A549 (cell line): Measurements from ENCODE around the gene FOSL2. TPM values are rescaled to one million over a fixed set of nuclear protein-coding genes. Genes with fewer than 3 reads are reported as not detected.
A peak's percentile ranks its signal among the peaks of the same experiment; 100 is the strongest.

Source experiments
- ATAC-seq, 2 experiments: fragments of 200-7000 bp in 1 of 2; fragments of >200 bp in 1 of 2; cut with Nextera tagmentation in 1 of 2; cut with Tn5 transposase in 1 of 2; 3 replicates each; pipeline versions ENCODE4 v1.8.0 to v1.9.1; 2018 to 2020; ENCODE audit warnings: mild to moderate bottlenecking in 1 of 2, moderate library complexity in 1 of 2
- CTCF ChIA-PET: fragments of 300-600 bp; sonication (Branson Sonifier 250); formaldehyde crosslinking; extraction: SDS; loops from one replicate; lab custom pipeline; 2021; ENCODE audit warnings: antibody characterized with exemption, inconsistent platforms; lab: Yijun Ruan, JAX
- POLR2A ChIA-PET: fragments of 350-600 bp; formaldehyde crosslinking; extraction: SDS; loops from one replicate; lab custom pipeline; 2021; ENCODE audit warnings: antibody characterized with exemption, inconsistent platforms; lab: Yijun Ruan, JAX
- DNase-seq, 2 experiments: peaks; one replicate each; pipeline versions ENCODE4 v3.0.0 to v3.0.0-alpha.2; 2011 to 2016; ENCODE audit warnings: low read depth in 1 of 2, low spot score in 1 of 2
- FAIRE-seq: peaks from 2 replicates; lab custom pipeline; 2011; peaks lifted over from hg19 to GRCh38; lab: Jason Lieb, UNC
- H3K27ac ChIP-seq, 2 experiments: fragments of >200 bp; sonication (Bioruptor Twin); formaldehyde crosslinking; 3 replicates each; pipeline ENCODE4 v1.5.1; 2016 to 2017
- H3K4me1 ChIP-seq: fragments of >200 bp; sonication (Bioruptor Twin); formaldehyde crosslinking; 3 replicates; pipeline ENCODE4 v1.6.1; 2016
- H3K4me2 ChIP-seq: fragments of >200 bp; sonication (Bioruptor Twin); formaldehyde crosslinking; 3 replicates; pipeline ENCODE4 v1.6.1; 2016
- H3K4me3 ChIP-seq: fragments of >200 bp; sonication (Bioruptor Twin); formaldehyde crosslinking; 3 replicates; pipeline ENCODE4 v1.5.1; 2016
- H3K9me3 ChIP-seq: fragments of >200 bp; sonication (Bioruptor Twin); formaldehyde crosslinking; 3 replicates; pipeline ENCODE4 v1.6.1; 2016
- BHLHE40 ChIP-seq: IDR thresholded peaks from 2 replicates; pipeline ENCODE4 v1.6.1; 2012; ENCODE audit warnings: low read depth, low read length, inconsistent platforms
- CBX2 ChIP-seq: fragments of 200-600 bp; sonication (generic); IDR thresholded peaks from 2 replicates; pipeline ENCODE4 v1.6.1; 2016; ENCODE audit warnings: low read depth, mild to moderate bottlenecking, borderline replicate concordance
- CBX8 ChIP-seq: fragments of 200-600 bp; sonication (generic); IDR thresholded peaks from 2 replicates; pipeline ENCODE4 v1.6.1; 2016
- CHD2 ChIP-seq: fragments of 150-350 bp; IDR thresholded peaks from 2 replicates; pipeline ENCODE4 v1.6.1; 2014; ENCODE audit warnings: low read length; ENCODE audit not compliant: partially characterized antibody
- CTCF ChIP-seq: fragments of >200 bp; sonication (Bioruptor Twin); formaldehyde crosslinking; IDR thresholded peaks from 3 replicates; pipeline ENCODE4 v1.5.1; 2016
- E2F6 ChIP-seq: IDR thresholded peaks from 2 replicates; pipeline ENCODE4 v1.6.1; 2012; ENCODE audit warnings: low read depth, borderline replicate concordance
- EHF ChIP-seq: fragments of 250-450 bp; sonication (Bioruptor Pico); IDR thresholded peaks from 2 replicates; pipeline ENCODE4 v1.5.0; 2020; ENCODE audit warnings: mild to moderate bottlenecking
- EHMT2 ChIP-seq: fragments of 200-600 bp; sonication (generic); IDR thresholded peaks from 2 replicates; pipeline ENCODE4 v1.6.1; 2016; ENCODE audit warnings: antibody characterized with exemption, low read depth, mild to moderate bottlenecking, moderate library complexity
- FOSL2 ChIP-seq, 2 experiments: fragments of 450-650 bp in 1 of 2; fragments of >200 bp in 1 of 2; sonication (Bioruptor Twin) in 1 of 2; formaldehyde crosslinking; IDR thresholded peaks; 2 replicates each; pipeline versions ENCODE4 v1.5.0 to v1.6.1; 2016 to 2020; ENCODE audit warnings: mild to moderate bottlenecking in 1 of 2, moderate library complexity in 1 of 2
- FOXS1 ChIP-seq: fragments of 250-450 bp; sonication (Bioruptor Pico); IDR thresholded peaks from 2 replicates; pipeline ENCODE4 v1.5.0; 2020; ENCODE audit warnings: mild to moderate bottlenecking, moderate library complexity
- GATA3 ChIP-seq: IDR thresholded peaks from 2 replicates; pipeline ENCODE4 v1.6.1; 2012; ENCODE audit warnings: borderline replicate concordance
- HES2 ChIP-seq: fragments of >200 bp; sonication (Bioruptor Twin); formaldehyde crosslinking; IDR thresholded peaks from 2 replicates; pipeline ENCODE4 v1.6.1; 2016
- HEYL ChIP-seq: fragments of 250-450 bp; sonication (Bioruptor Pico); IDR thresholded peaks from 2 replicates; pipeline ENCODE4 v1.8.0; 2021; ENCODE audit warnings: mild to moderate bottlenecking, moderate library complexity
- HMGXB4 ChIP-seq: fragments of 250-450 bp; sonication (Bioruptor Pico); IDR thresholded peaks from 2 replicates; pipeline ENCODE4 v1.5.0; 2021; ENCODE audit warnings: mild to moderate bottlenecking, moderate library complexity, borderline replicate concordance
- HOXB13 ChIP-seq: fragments of 250-450 bp; sonication (Bioruptor Pico); IDR thresholded peaks from 2 replicates; pipeline ENCODE4 v1.5.0; 2020; ENCODE audit warnings: low read depth, mild to moderate bottlenecking, moderate library complexity
- HOXB5 ChIP-seq: fragments of 250-450 bp; sonication (Bioruptor Pico); IDR thresholded peaks from 2 replicates; pipeline ENCODE4 v1.5.0; 2020; ENCODE audit warnings: mild to moderate bottlenecking, moderate library complexity
- JUN ChIP-seq, 2 experiments: fragments of >200 bp; sonication (Bioruptor Twin); formaldehyde crosslinking; IDR thresholded peaks; 2 replicates in 1 of 2; 3 replicates in 1 of 2; pipeline ENCODE4 v1.6.1; 2016 to 2017
- JUNB ChIP-seq: fragments of >200 bp; sonication (Bioruptor Twin); formaldehyde crosslinking; IDR thresholded peaks from 2 replicates; pipeline ENCODE4 v1.6.1; 2016
- MAFK ChIP-seq: fragments of 450-650 bp; IDR thresholded peaks from 2 replicates; pipeline ENCODE4 v1.6.1; 2014; ENCODE audit not compliant: partially characterized antibody
- MAZ ChIP-seq: fragments of 150-350 bp; IDR thresholded peaks from 2 replicates; pipeline ENCODE4 v1.6.1; 2014; ENCODE audit warnings: antibody characterized with exemption, low read depth, low read length, borderline replicate concordance
- MYC ChIP-seq: IDR thresholded peaks from 2 replicates; pipeline ENCODE4 v1.6.1; 2012; ENCODE audit warnings: mild to moderate bottlenecking, inconsistent platforms, low read length, improper control_type of control experiment, borderline replicate concordance
- NPAS2 ChIP-seq: fragments of 250-450 bp; sonication (Bioruptor Pico); IDR thresholded peaks from 2 replicates; pipeline ENCODE4 v1.8.0; 2022; ENCODE audit warnings: mild to moderate bottlenecking, moderate library complexity, borderline replicate concordance
- POLR2AphosphoS2 ChIP-seq: conservative IDR thresholded peaks from 2 replicates; pipeline ENCODE4 v1.6.1; 2012; ENCODE audit warnings: low read length, improper control_type of control experiment, inconsistent platforms
- RARB ChIP-seq: fragments of 250-450 bp; sonication (Bioruptor Pico); IDR thresholded peaks from 2 replicates; pipeline ENCODE4 v1.8.0; 2021; ENCODE audit warnings: mild to moderate bottlenecking, moderate library complexity
- RCOR1 ChIP-seq: fragments of 150-350 bp; IDR thresholded peaks from 2 replicates; pipeline ENCODE4 v1.6.1; 2014; ENCODE audit warnings: antibody characterized with exemption, low read length, low read depth
- RFX5 ChIP-seq: fragments of 450-650 bp; IDR thresholded peaks from 2 replicates; pipeline ENCODE4 v1.7.1; 2014; ENCODE audit warnings: antibody characterized with exemption, mild to moderate bottlenecking, moderate library complexity
- RNF2 ChIP-seq: fragments of 200-600 bp; sonication (generic); IDR thresholded peaks from 2 replicates; pipeline ENCODE4 v1.6.1; 2016; ENCODE audit warnings: low read depth, mild to moderate bottlenecking, antibody characterized with exemption, moderate library complexity, borderline replicate concordance
- SMC3 ChIP-seq: fragments of >200 bp; sonication (Bioruptor Twin); formaldehyde crosslinking; IDR thresholded peaks from 3 replicates; pipeline ENCODE4 v1.6.1; 2018; ENCODE audit warnings: inconsistent platforms
- SREBF2 ChIP-seq: fragments of 450-650 bp; IDR thresholded peaks from 2 replicates; pipeline ENCODE4 v1.6.1; 2014; ENCODE audit warnings: mild to moderate bottlenecking, moderate library complexity
- TFCP2L1 ChIP-seq: fragments of 250-450 bp; sonication (Bioruptor Pico); IDR thresholded peaks from 2 replicates; pipeline ENCODE4 v1.5.0; 2021; ENCODE audit warnings: mild to moderate bottlenecking
- USF2 ChIP-seq: fragments of 450-650 bp; IDR thresholded peaks from 2 replicates; pipeline ENCODE4 v1.6.1; 2014; ENCODE audit warnings: antibody characterized with exemption
- ZC3H11A ChIP-seq: fragments of 450-650 bp; IDR thresholded peaks from 2 replicates; pipeline ENCODE4 v1.6.1; 2014; ENCODE audit warnings: antibody characterized with exemption, mild to moderate bottlenecking
- ZFP36 ChIP-seq: fragments of 450-650 bp; IDR thresholded peaks from 2 replicates; pipeline ENCODE4 v1.6.1; 2014; ENCODE audit warnings: borderline replicate concordance; ENCODE audit not compliant: partially characterized antibody
- ZNF302 ChIP-seq: fragments of 250-450 bp; sonication (Bioruptor Pico); IDR thresholded peaks from 2 replicates; pipeline ENCODE4 v1.9.0; 2021; ENCODE audit warnings: inconsistent platforms, mild to moderate bottlenecking, moderate library complexity
- ZSCAN20 ChIP-seq: fragments of 250-450 bp; sonication (Bioruptor Pico); IDR thresholded peaks from 2 replicates; pipeline ENCODE4 v1.8.0; 2022; ENCODE audit warnings: mild to moderate bottlenecking, moderate library complexity
- WGBS: methylation state at CpG from one replicate; pipeline ENCODE4 v1.1.6; 2017; ENCODE audit errors: missing lambda C conversion rate; 5-methylcytosine and 5-hydroxymethylcytosine counted together
- polyA minus RNA-seq: library from RNA; depleted of rRNA, polyadenylated mRNA; stranded (reverse); fragments of >200 nt; gene quantifications from 2 replicates; pipeline ENCODE4 v1.2.3, GENCODE V29; 2011; rRNA and poly(A)+ RNA removed
- polyA plus RNA-seq, 4 experiments: library from polyadenylated mRNA; depleted of rRNA in 3 of 4; stranded (reverse); fragments of >200 nt; fragmentation: RNase III in 1 of 4; extraction: RNeasy Plus Mini Kit Qiagen cat#74134 plus additional on column Dnase treatment in 1 of 4; gene quantifications; 2 replicates in 3 of 4; 3 replicates in 1 of 4; pipeline ENCODE4 v1.2.3, GENCODE V29; 2011 to 2017

FOSL2 gene
- 45.7 and 50.6 TPM in 2 replicates for polyA plus RNA-seq (2011; rRNA removed)
- 26.7 and 37.2 TPM in 2 replicates for polyA plus RNA-seq (2012; cell fraction: cytosol; rRNA removed)
- polyA plus RNA-seq (2012; cell fraction: nucleus; rRNA removed) = 89.7 and 95.0 TPM in 2 replicates
- 68.1 to 73.4 TPM (median 69.0 TPM) in 3 replicates for polyA plus RNA-seq (2017; fragmentation: RNase III; extraction: RNeasy Plus Mini Kit Qiagen cat#74134 plus additional on column Dnase treatment)
- polyA minus RNA-seq = 86.7 and 103 TPM in 2 replicates

GRCh38 chr2:28392297-28393113, at the start of gene FOSL2:
FOSL2 (plus strand) TSS chr2:28392858; CDS start chr2:28393721, 863 bp downstream.
- peak; percentile 98 to 100 for DNase-seq
- peaks cover 21% of the 10 kb centered on the region for H3K4me1 ChIP-seq
- H3K27ac ChIP-seq = peak within 1 kb of the TSS; percentile 95
- ATAC-seq = peak; percentile 49 to 76
- ChIA-PET POLR2A (interaction anchor here (0.6 to 5.0 kb wide), 19 partner anchors 10 to 689 kb away, joined by 3 to 56 read pairs (median 4); partner anchors contain the start of genes BABAM2, PPP1CB and RBKS), CTCF (interaction anchor here (0.6 to 2.0 kb wide), 7 partner anchors 54 to 709 kb away, joined by 3 to 10 read pairs (median 3); no protein-coding TSS in a partner anchor)
- peak within 1 kb of the TSS; percentile 83 for H3K4me2 ChIP-seq
- WGBS = 3% methylated on average over 53 of the region's 93 CpGs
- peak within 1 kb of the TSS; percentile 78 for H3K4me3 ChIP-seq
- no peaks in the 10 kb centered on the region for H3K9me3 ChIP-seq
- no peak for FAIRE-seq
- TF ChIP-seq RFX5 (no peak), CTCF (no peak; the same call in 2 of the 3 replicates), CBX8 (no peak), RCOR1 (0 out of 2 replicates have a peak, but pooled peaks have one; percentile 29), HOXB13 (no peak), EHF (CRISPR knock-in tag) (no peak), HEYL (CRISPR knock-in tag) (no peak), E2F6 (peak; percentile 62; the same call in 1 of the 2 replicates), HES2 (no peak), HOXB5 (no peak; the same call in 1 of the 2 replicates), NPAS2 (CRISPR knock-in tag) (no peak), JUN (IDR thresholded peaks at IDR 0.05) (peak; percentile 63 to 98), CHD2 (no peak), GATA3 (peak; percentile 88), EHMT2 (no peak), ZC3H11A (no peak), MAZ (peak; percentile 81), TFCP2L1 (CRISPR knock-in tag) (no peak), FOSL2 (IDR thresholded peaks at IDR 0.05) (peak; percentile 89), FOSL2 (CRISPR knock-in tag; IDR thresholded peaks at IDR 0.05) (peak; percentile 99), FOXS1 (no peak), USF2 (no peak), ZSCAN20 (CRISPR knock-in tag) (no peak), POLR2AphosphoS2 (no peak), ZNF302 (CRISPR knock-in tag) (no peak), RNF2 (no peak), ZFP36 (no peak), SREBF2 (no peak), MYC (peak; percentile 97; the same call in 1 of the 2 replicates), JUNB (peak; percentile 83), BHLHE40 (peak; percentile 57), RARB (CRISPR knock-in tag) (no peak), HMGXB4 (CRISPR knock-in tag) (peak; percentile 21; the same call in 1 of the 2 replicates), MAFK (no peak), CBX2 (no peak), SMC3 (peak; percentile 25)
